Measurements from ENCODE around the gene CR2.
"Not testable (repeated sequence)": the region's sequence is repeated elsewhere in the genome, so short reads cannot be mapped to it uniquely, and the experiment has no call there.

The CR2 gene

DNA sequence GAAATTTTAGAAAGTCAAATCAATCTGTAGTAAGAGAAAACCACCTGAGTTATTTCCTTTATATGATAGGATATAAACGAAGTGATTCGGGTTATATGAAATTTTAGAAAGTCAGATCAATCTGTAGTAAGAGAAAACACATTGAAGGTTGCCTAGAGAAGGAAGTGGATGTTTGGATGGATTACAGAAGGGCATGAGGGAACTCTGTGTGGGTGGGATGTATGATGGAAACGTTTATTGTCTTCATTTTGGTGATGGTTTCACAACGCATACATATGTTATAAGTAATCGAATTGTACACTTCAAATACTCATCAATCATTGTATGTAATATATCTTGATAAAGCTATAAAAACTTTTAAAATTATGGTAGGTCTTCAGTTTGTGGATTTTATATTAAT, 46.9 kb downstream of the CR2 start:
- DNase-seq (ENCODE audit: low spot score in 2 of 2) = no peak
- Histone ChIP-seq H3K36me3 (replicated peaks) (no peaks in the 10 kb centered on the region), H3K9me3 (no peaks in the 10 kb centered on the region), H3K4me3 (no peak overlapping the region), H3K4me1 (no peaks in the 10 kb centered on the region), H3K27me3 (ENCODE audit: low read depth) (peaks cover 54% of the 10 kb centered on the region)
- in situ Hi-C loops (cut with MboI; ENCODE audit: low sequenced_read_pairs) = no loop called here

GRCh38 chr1:207502726-207503125, 48.6 kb downstream of the CR2 start:
- in situ Hi-C loops (cut with MboI; ENCODE audit: low sequenced_read_pairs) = no loop called here
- H3K9me3 ChIP-seq = no peaks in the 10 kb centered on the region
- H3K4me1 ChIP-seq = no peaks in the 10 kb centered on the region
- DNase-seq (ENCODE audit: low spot score in 2 of 2) = no peak
- no peaks in the 10 kb centered on the region for H3K36me3 ChIP-seq (replicated peaks)
- H3K4me3 ChIP-seq = no peak overlapping the region
- H3K27me3 ChIP-seq (ENCODE audit: low read depth) = peaks cover 39% of the 10 kb centered on the region

DNA sequence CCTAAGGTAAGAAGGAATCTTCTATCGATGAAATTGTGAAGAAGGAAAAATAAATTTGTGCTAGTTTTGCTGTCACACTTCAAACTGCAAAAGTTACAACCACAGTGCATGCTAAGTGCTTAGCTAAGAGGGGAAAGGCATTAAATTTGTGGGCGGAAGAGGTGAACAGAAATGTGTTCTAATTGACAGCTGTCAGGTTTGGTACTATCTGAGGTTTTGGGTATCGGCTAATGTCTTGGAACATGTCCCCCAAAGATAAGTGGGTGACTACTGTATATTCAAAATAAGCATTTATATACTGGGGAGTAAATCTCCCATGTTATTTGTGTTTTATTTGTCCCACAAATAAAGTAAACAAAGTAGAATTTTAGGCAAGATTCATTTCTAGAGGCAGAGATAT, 49.8 kb downstream of the CR2 start:
- H3K4me3 ChIP-seq = no peak overlapping the region
- in situ Hi-C loops (cut with MboI; ENCODE audit: low sequenced_read_pairs) = no loop called here
- H3K27me3 ChIP-seq (ENCODE audit: low read depth) = peaks cover 31% of the 10 kb centered on the region
- no peaks in the 10 kb centered on the region for H3K9me3 ChIP-seq
- no peak for DNase-seq (ENCODE audit: low spot score in 2 of 2)
- H3K4me1 ChIP-seq = no peaks in the 10 kb centered on the region
- no peaks in the 10 kb centered on the region for H3K36me3 ChIP-seq (replicated peaks)

GRCh38 chr1:207504438-207504837, 50.3 kb downstream of the CR2 start:
- no peaks in the 10 kb centered on the region for H3K36me3 ChIP-seq (replicated peaks)
- H3K4me1 ChIP-seq = no peaks in the 10 kb centered on the region
- in situ Hi-C loops (cut with MboI; ENCODE audit: low sequenced_read_pairs) = no loop called here
- H3K27me3 ChIP-seq (ENCODE audit: low read depth) = peaks cover 31% of the 10 kb centered on the region
- no peak for DNase-seq (ENCODE audit: low spot score in 2 of 2)
- H3K9me3 ChIP-seq = no peaks in the 10 kb centered on the region
- no peak overlapping the region for H3K4me3 ChIP-seq

- in situ Hi-C loops (cut with MboI; ENCODE audit: low sequenced_read_pairs) = no loop called here
- H3K27me3 ChIP-seq (ENCODE audit: low read depth) = no peaks in the 10 kb centered on the region
- no peak for DNase-seq (ENCODE audit: low spot score in 2 of 2)
- no peaks in the 10 kb centered on the region for H3K36me3 ChIP-seq (replicated peaks)
- no peaks in the 10 kb centered on the region for H3K4me1 ChIP-seq
- no peak overlapping the region for H3K4me3 ChIP-seq
- H3K9me3 ChIP-seq = no peaks in the 10 kb centered on the region
Observed at GRCh38 chr1:207510444-207510843, 56.3 kb downstream of the CR2 start.

DNA sequence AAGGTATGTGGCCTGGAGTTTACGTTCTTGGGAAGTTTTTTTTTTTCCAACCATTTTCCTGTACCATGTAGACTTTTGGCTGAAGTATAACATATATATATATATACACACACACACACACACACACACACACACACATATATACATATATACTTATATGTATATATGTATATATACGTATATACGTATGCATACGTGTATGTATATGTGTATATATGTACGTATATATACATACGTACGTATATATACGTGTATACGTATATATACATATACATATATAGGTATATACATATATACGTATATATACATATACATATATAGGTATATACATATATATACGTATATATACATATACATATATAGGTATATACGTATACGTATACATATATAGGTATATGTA, 60.8 kb downstream of the CR2 start:
- DNase-seq (ENCODE audit: low spot score in 2 of 2) = no peak
- H3K36me3 ChIP-seq (replicated peaks) = no peaks in the 10 kb centered on the region
- in situ Hi-C loops (cut with MboI; ENCODE audit: low sequenced_read_pairs) = no loop called here
- no peak overlapping the region for H3K4me3 ChIP-seq
- H3K27me3 ChIP-seq (ENCODE audit: low read depth) = peaks cover 10% of the 10 kb centered on the region
- no peaks in the 10 kb centered on the region for H3K4me1 ChIP-seq
- H3K9me3 ChIP-seq = no peaks in the 10 kb centered on the region

GRCh38 chr1:207516729-207517128, 62.6 kb downstream of the CR2 start:
- in situ Hi-C loops (cut with MboI; ENCODE audit: low sequenced_read_pairs) = no loop called here
- DNase-seq (ENCODE audit: low spot score in 2 of 2) = no peak
- peaks cover 10% of the 10 kb centered on the region for H3K27me3 ChIP-seq (ENCODE audit: low read depth)
- H3K4me3 ChIP-seq = no peak overlapping the region
- no peaks in the 10 kb centered on the region for H3K36me3 ChIP-seq (replicated peaks)
- H3K9me3 ChIP-seq = no peaks in the 10 kb centered on the region
- no peaks in the 10 kb centered on the region for H3K4me1 ChIP-seq

- Histone ChIP-seq H3K9me3 (no peaks in the 10 kb centered on the region), H3K4me3 (no peak overlapping the region), H3K4me1 (no peaks in the 10 kb centered on the region), H3K27me3 (ENCODE audit: low read depth) (peaks cover 10% of the 10 kb centered on the region), H3K36me3 (replicated peaks) (no peaks in the 10 kb centered on the region)
- no peak for DNase-seq (ENCODE audit: low spot score in 2 of 2)
- in situ Hi-C loops (cut with MboI; ENCODE audit: low sequenced_read_pairs) = no loop called here
Observed at GRCh38 chr1:207518608-207519236, 64.6 kb downstream of the CR2 start.

DNA sequence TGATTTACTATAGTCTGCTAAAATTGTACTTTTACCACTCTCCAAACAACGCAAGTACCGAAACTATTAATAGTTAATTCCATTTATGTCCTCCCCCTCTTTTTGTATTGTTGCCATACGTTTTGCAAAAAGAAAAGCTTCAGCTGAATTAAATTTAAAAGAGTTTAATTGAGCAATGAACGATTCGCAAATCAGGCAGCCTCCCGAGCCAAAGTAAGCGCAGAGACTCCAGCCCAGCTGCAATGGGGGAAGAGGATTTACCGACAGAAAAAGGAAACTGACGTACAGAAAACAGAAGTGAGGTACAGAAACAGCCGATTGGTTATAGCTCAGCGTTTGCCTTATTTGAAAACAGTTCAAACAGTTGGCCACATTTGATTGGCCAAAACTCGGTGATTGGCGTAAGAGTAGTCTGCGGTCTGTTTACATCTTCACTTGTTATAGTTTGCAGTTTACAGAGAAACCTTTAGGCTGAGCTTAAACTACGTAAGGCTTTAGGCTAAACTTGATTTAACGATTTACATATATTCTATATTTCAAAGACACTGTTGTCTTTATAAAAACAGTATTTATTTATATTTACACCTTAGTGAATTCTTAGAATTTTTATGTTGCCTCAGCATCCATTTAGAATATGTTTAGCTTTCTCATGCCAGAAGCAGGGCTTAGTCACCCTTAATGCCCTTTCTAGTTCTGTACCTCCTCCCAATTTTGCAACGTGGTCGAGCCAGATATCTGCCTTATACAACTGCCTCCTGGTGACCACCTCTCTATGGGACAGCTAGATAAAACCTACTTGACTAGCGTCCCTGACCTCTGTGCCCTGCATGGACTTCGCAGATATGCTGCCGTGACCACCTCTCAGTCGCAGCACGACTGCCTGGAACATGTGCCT, 65.6 kb downstream of the CR2 start:
- Histone ChIP-seq H3K9me3 (no peaks in the 10 kb centered on the region), H3K27me3 (ENCODE audit: low read depth) (peaks cover 10% of the 10 kb centered on the region), H3K4me3 (no peak overlapping the region), H3K36me3 (replicated peaks) (no peaks in the 10 kb centered on the region), H3K4me1 (no peaks in the 10 kb centered on the region)
- in situ Hi-C loops (cut with MboI; ENCODE audit: low sequenced_read_pairs) = no loop called here
- no peak for DNase-seq (ENCODE audit: low spot score in 2 of 2)

DNA sequence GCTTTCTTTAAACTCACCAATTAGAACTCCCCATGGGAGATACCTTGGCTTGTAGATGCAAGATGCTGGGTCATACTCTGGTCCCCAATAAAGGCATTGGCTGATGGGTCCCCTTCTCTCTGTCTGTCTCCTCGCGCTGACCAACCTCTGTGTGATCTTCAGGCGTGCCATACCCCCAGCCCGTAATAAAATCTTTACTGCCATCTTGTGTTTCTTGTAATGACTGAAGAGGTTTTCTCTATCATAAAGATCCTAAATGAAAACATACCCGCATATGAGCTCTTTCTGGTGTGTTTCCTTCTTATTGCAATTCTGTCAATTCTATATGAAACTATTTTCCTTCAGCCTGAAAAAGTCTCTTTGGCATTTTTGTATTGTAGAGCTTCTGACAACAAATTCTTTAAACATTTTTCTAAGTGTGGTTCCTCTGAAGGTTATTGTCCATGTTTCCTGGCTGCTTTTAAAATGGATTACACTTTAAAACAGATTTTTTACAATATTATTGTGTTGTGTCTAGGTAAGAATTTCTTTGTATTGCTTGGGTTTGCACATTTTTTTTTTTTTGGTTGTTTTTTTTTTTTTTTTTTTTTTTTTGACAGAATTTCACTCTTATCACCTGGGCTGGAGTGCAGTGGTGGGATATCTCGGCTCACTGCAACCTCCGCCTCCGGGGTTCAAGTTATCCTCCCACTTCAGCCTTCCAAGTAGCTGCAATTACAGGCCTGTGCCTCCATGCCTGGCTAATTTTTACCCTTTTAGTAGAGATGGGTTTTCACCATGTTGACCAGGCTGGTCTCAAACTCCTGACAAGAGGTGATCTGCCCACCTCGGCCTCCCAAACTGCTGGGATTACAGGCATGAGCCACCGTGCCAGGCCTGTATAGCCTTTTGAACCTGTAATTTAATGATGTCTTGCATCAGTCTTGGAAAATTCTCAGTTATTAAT, 66.5 kb downstream of the CR2 start:
- H3K4me1 ChIP-seq; H3K4me3 ChIP-seq; DNase-seq (ENCODE audit: low spot score in 2 of 2); H3K36me3 ChIP-seq (replicated peaks); in situ Hi-C loops (cut with MboI; ENCODE audit: low sequenced_read_pairs); H3K9me3 ChIP-seq: not testable (repeated sequence)
- peaks cover 10% of the 10 kb centered on the region for H3K27me3 ChIP-seq (ENCODE audit: low read depth)

GRCh38 chr1:207525239-207525638, 71.1 kb downstream of the CR2 start:
- DNase-seq (ENCODE audit: low spot score in 2 of 2); H3K4me3 ChIP-seq; H3K36me3 ChIP-seq (replicated peaks); H3K9me3 ChIP-seq; H3K4me1 ChIP-seq; H3K27me3 ChIP-seq (ENCODE audit: low read depth); in situ Hi-C loops (cut with MboI; ENCODE audit: low sequenced_read_pairs): not testable (repeated sequence)

- H3K4me3 ChIP-seq; DNase-seq (ENCODE audit: low spot score in 2 of 2); H3K27me3 ChIP-seq (ENCODE audit: low read depth); H3K36me3 ChIP-seq (replicated peaks); H3K9me3 ChIP-seq; H3K4me1 ChIP-seq; in situ Hi-C loops (cut with MboI; ENCODE audit: low sequenced_read_pairs): not testable (repeated sequence)
Observed at GRCh38 chr1:207528401-207528800, 74.3 kb downstream of the CR2 start.

GRCh38 chr1:207536263-207536662, 82.1 kb downstream of the CR2 start:
- in situ Hi-C loops (cut with MboI; ENCODE audit: low sequenced_read_pairs); H3K36me3 ChIP-seq (replicated peaks); H3K27me3 ChIP-seq (ENCODE audit: low read depth); DNase-seq (ENCODE audit: low spot score in 2 of 2); H3K4me1 ChIP-seq; H3K9me3 ChIP-seq; H3K4me3 ChIP-seq: not testable (repeated sequence)

All from HAP-1 (cell line).